Measurements from ENCODE around the gene MEGF6. TPM values are rescaled to one million over a fixed set of nuclear protein-coding genes. Genes with fewer than 3 reads are reported as not detected.

The MEGF6 gene
- total RNA-seq, 1 experiment from 2014 or later: 21.3 TPM

DNA sequence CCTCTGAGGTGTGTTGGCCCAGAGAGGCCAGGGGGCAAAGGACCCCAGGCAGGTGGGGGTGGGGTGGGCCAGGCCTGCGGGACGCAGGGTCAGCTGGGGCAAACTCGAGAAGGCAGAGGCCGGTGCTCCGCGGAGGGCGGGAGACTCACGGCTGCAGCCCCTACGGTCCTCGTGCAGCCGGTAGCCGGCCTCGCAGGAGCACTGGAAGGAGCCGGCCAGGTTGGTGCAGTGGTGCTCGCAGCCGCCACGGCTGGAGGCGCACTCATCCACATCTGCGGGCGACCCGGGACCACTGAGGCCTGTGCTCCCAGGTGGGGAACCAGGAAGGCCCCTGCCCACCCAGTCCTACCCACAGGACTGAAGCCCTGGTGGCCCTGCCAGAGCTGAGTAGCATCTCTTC, 101.6 kb downstream of the MEGF6 start:
- Histone ChIP-seq H3K4ac (ENCODE audit: low read depth, low read length) (no peak overlapping the region), H3K56ac (ENCODE audit: insufficient read length, low read depth, low read length) (no peak overlapping the region), H3K23me2 (ENCODE audit: insufficient read length, low read depth, low read length, poor library complexity, severe bottlenecking) (no peaks in the 10 kb centered on the region), H2BK15ac (ENCODE audit: low read depth, low read length) (no peak overlapping the region), H2BK5ac (ENCODE audit: insufficient read length, low read length) (no peak overlapping the region), H3K4me2 (ENCODE audit: insufficient read depth, insufficient read length, low read length) (no peak overlapping the region), H2BK120ac (ENCODE audit: low read depth, low read length, poor library complexity, severe bottlenecking) (no peak overlapping the region), H4K20me1 (ENCODE audit: control insufficient read depth, insufficient read depth, insufficient read length) (peaks cover 3% of the 10 kb centered on the region), H2AFZ (ENCODE audit: low read length) (no peak overlapping the region), H3K79me1 (ENCODE audit: insufficient read depth, low read depth, low read length, poor library complexity, severe bottlenecking) (no peaks in the 10 kb centered on the region), H2BK12ac (ENCODE audit: insufficient read length, low read depth, low read length) (no peak overlapping the region), H3K27ac (ENCODE audit: insufficient read length, low read depth, low read length) (no peak overlapping the region), H4K8ac (replicated peaks; ENCODE audit: insufficient read length, low read depth, low read length) (no peak overlapping the region), H3K27me3 (ENCODE audit: insufficient read depth, low read length) (no peaks in the 10 kb centered on the region), H4K91ac (ENCODE audit: insufficient read length, low read depth, low read length) (no peak overlapping the region), H3K4me1 (ENCODE audit: insufficient read depth, low read length) (no peaks in the 10 kb centered on the region), H3K9ac (ENCODE audit: extremely low read depth, insufficient read length, low read length) (no peak overlapping the region), H3K79me2 (ENCODE audit: insufficient read depth, low read length) (no peaks in the 10 kb centered on the region), H3K14ac (ENCODE audit: insufficient read depth, low read length) (no peak overlapping the region), H4K5ac (ENCODE audit: insufficient read length, low read depth, low read length) (no peak overlapping the region), H3K18ac (ENCODE audit: insufficient read length, low read depth, low read length) (no peak overlapping the region), H3K23ac (ENCODE audit: insufficient read length, low read depth, low read length) (no peak overlapping the region), H2BK20ac (ENCODE audit: low read depth, low read length, poor library complexity, severe bottlenecking) (no peak overlapping the region), H3T11ph (ENCODE audit: low read length) (no peak overlapping the region), H3K9me3 (ENCODE audit: control insufficient read depth, low read depth, low read length) (no peaks in the 10 kb centered on the region), H2AK5ac (ENCODE audit: insufficient read length, low read length) (no peak overlapping the region)
- H3K4me1 Mint-ChIP-seq: no peaks in the 10 kb centered on the region
- H3K9me3 Mint-ChIP-seq: peaks cover 0 to 3% of the 10 kb centered on the region in 2 experiments; a peak in 2 of 5 replicates
- no peak overlapping the region for H3K27ac Mint-ChIP-seq
- H3K36me3 Mint-ChIP-seq (ENCODE audit: insufficient read depth in 1 of 3, low read depth in 3 of 3): peaks cover 0 to 5% (median 5%) of the 10 kb centered on the region in 3 experiments; a peak in 5 of 7 replicates
- TF ChIP-seq CTCF (conservative IDR thresholded peaks at IDR 0.05): no peak
- no CpG with 5 or more reads among the region's 21 CpGs for WGBS (ENCODE audit: extremely low coverage, insufficient read length, low lambda C conversion rate)
- H3K27me3 Mint-ChIP-seq (ENCODE audit: low read depth): no peaks in the 10 kb centered on the region
- no peak overlapping the region for H3K4me3 Mint-ChIP-seq
- no peak for DNase-seq
